ENCODE data around the gene PPFIBP1.
"Not testable (repeated sequence)": the region's sequence is repeated elsewhere in the genome, so short reads cannot be mapped to it uniquely, and the experiment has no call there.

PPFIBP1 gene

GRCh38 chr12:27537855-27538675 lies 14.1 kb downstream of the PPFIBP1 start:
- H3K4me3 ChIP-seq (ENCODE audit: low read depth, low read length): no peak overlapping the region
- no peak for TF ChIP-seq CTCF (IDR thresholded peaks at IDR 0.05; ENCODE audit: borderline replicate concordance, insufficient read depth, low read depth, low read length)

GRCh38 chr12:27539191-27539631 lies 15.2 kb downstream of the PPFIBP1 start:
- no peak for TF ChIP-seq CTCF (IDR thresholded peaks at IDR 0.05; ENCODE audit: borderline replicate concordance, insufficient read depth, low read depth, low read length)
- H3K4me3 ChIP-seq (ENCODE audit: low read depth, low read length): no peak overlapping the region

- no peak for TF ChIP-seq CTCF (IDR thresholded peaks at IDR 0.05; ENCODE audit: borderline replicate concordance, insufficient read depth, low read depth, low read length)
- H3K4me3 ChIP-seq (ENCODE audit: low read depth, low read length): no peak overlapping the region
Measured at GRCh38 chr12:27541031-27541719, 17.2 kb downstream of the PPFIBP1 start.

GRCh38 chr12:27542628-27543027 lies 18.6 kb downstream of the PPFIBP1 start:
- no peak for TF ChIP-seq CTCF (IDR thresholded peaks at IDR 0.05; ENCODE audit: borderline replicate concordance, insufficient read depth, low read depth, low read length)
- no peak overlapping the region for H3K4me3 ChIP-seq (ENCODE audit: low read depth, low read length)

- H3K4me3 ChIP-seq (ENCODE audit: low read depth, low read length): not testable (repeated sequence)
Measured at GRCh38 chr12:27544858-27545257, 20.9 kb downstream of the PPFIBP1 start.

- TF ChIP-seq CTCF (IDR thresholded peaks at IDR 0.05; ENCODE audit: borderline replicate concordance, insufficient read depth, low read depth, low read length): no peak
- no peak overlapping the region for H3K4me3 ChIP-seq (ENCODE audit: low read depth, low read length)
Measured at GRCh38 chr12:27545665-27546064, 21.7 kb downstream of the PPFIBP1 start.

GRCh38 chr12:27547592-27547991 lies 23.6 kb downstream of the PPFIBP1 start:
- no peak for TF ChIP-seq CTCF (IDR thresholded peaks at IDR 0.05; ENCODE audit: borderline replicate concordance, insufficient read depth, low read depth, low read length)
- no peak overlapping the region for H3K4me3 ChIP-seq (ENCODE audit: low read depth, low read length)

Measured in GM12875 (cell line).